GM19452 (cell line): ENCODE measurements around the gene MAGEC2.

Experiments used
- ATAC-seq: cut with Tn5 transposase; IDR thresholded peaks from one replicate; pipeline ENCODE4 v1.9.1; 2021; ENCODE audit not compliant: unreplicated experiment

Gene MAGEC2, protein sequence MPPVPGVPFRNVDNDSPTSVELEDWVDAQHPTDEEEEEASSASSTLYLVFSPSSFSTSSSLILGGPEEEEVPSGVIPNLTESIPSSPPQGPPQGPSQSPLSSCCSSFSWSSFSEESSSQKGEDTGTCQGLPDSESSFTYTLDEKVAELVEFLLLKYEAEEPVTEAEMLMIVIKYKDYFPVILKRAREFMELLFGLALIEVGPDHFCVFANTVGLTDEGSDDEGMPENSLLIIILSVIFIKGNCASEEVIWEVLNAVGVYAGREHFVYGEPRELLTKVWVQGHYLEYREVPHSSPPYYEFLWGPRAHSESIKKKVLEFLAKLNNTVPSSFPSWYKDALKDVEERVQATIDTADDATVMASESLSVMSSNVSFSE

DNA sequence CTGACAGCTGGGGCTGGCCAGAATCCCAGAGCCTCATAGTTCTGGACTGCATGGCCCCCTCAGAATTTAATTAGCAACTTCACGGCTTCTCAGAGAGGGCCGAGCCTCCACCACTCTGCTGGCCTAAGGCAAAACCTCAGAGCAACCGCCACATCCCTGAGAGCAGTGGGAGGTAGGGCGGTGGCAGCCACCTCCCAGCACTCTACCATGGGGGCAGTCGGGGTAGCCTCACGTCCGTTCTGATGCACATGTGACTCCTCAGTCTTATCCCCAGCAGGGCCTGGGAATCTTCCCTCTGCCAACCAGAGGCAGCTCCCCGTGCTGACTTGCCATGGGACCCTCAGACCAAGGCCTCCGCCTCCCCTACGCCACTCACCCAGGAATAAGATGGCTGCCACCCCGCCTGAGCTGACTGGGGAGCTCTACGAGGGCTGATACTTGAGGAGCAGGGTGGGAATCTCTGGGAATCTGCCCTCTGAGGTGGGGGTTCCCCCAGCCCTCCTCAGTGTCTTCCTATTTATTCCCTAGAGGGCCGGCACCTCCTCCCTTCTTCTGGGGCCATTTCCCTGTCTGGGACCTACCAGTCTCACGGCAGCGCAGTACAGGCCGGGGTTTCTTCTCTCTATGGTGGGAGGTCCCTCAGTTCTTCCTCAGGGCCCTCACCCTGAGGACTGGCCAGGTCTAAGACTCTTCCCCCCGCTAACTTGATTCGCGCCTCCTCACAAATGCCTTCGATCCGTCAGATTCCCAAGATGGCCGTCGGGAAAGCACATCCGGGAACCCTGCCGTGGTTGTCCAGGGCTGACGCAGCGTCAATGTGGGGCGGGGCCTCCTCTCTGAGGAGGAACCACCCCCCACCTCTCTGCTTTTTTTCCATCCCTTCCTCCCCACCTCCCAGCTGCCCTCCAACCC lies at the start of gene MAGEC2:
TSS of gene MAGEC2 (minus strand) at position 769 of the 912 bp plus-strand sequence. CDS start 1,303 bp downstream, outside the sequence.
- ATAC-seq = no peak

DNA sequence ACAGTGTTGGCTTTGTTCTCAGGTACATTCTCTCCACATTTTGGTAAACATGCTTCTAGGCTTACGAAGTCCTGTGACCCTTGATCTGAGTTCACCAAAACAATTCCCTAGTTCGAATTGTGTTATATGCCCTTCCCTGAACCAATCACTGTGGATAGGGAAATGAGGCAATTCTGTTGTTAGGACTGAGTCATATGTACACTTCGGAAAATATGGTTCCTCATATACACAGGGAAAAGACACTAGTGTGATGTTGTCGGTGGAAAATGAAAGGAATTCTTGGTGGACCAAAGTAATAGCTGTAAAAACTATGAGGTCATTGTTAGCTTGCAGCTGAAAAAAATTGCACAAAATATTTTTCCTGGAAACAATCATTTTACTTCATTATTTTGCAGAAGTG lies 46.6 kb upstream of the MAGEC2 start:
- no peak for ATAC-seq

DNA sequence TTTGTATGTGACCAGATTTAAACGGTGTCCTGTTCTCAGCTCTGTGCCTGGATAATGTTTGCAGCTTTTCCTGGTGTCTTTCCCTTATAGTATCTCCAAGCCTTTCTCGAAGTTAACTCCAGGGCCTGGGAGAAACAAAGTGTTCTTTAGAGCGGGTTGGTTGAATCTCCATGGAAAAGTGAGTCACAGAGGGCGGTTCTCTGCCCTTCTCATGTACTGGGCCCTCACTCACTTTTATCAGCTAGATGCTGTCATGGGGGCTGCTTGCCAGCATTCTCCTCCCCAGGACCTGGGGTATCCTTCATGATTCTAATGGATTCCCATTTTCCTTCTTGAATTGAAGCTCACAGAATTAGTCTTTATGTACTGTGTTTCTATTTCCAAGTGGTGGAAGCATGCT lies 46.1 kb upstream of the MAGEC2 start:
- ATAC-seq = no peak

DNA sequence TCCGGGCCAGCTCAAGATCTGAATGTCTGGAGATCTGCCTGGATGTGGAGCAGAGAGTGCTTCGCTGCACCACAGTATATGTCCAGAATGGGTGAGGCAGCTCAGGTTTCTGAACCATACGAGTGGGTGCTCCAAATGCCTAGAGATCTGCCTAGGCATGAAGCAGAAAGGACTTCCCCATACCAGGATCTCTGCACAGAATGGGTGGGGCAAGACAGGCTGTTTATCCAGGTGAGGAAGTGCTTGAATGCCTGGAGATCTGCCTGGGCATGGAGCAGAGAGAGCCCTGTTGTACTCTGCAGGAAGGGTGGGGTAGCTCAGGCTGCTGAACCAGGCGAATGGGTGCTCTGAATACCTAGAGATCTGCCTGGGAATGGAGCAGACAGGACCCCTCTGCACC lies 45.4 kb upstream of the MAGEC2 start:
- no peak for ATAC-seq

DNA sequence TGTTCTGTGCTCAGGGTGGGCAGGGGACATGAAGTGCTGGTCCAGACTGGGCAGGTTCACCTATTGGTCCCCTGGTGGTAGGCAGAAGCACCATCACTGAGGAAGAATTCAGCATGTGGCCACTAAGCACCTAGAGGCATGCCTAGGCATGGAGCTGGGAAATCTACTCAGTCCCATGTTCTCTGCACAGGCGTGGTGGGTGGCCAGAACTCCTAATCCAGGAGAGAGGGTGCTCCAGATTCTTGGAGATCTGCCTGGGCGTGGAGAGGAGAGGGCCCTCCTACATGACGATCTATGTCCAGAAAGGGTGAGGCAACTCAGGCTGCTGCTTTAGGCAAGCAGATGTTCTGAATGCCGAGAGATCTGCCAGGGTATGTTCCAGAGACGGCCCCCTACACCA lies 44.6 kb upstream of the MAGEC2 start:
- no peak for ATAC-seq

DNA sequence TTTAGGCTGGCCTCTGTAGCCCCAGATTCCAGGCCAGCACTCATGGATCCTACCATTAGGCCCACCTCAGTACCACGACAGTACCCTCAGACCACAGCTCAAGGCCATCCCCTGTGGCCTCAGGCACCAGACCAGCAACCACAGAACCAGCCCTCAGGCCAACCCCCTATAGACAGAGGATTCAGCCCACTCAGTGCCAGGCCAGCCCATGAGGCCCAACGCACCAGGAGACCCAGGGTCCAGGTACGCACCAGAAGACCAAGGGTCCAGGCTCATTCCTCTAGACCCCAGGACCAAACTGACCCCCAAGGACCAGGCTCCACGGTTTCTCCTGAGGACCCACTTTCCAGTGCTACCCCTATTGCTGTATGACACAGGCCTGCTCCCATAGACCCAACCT lies 39.5 kb upstream of the MAGEC2 start:
- ATAC-seq = no peak

DNA sequence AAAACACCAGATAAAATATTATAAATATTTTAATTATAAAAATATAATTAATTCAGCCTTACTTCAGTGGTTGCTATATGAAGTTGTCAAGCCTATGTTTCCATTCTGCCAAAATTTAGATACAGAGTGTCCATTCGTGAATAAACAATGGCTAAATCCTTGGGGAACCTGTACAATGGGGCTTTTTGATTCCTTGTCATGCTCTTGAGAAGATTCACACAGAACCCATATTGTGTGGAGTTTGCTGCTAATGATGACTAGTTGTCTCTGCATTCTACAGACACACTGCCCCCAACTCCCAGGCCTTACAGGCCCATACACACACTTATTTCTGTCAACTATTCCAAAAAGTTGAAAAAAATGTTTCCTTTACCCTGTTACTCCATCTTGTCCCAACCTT lies 33.4 kb upstream of the MAGEC2 start:
- no peak for ATAC-seq

DNA sequence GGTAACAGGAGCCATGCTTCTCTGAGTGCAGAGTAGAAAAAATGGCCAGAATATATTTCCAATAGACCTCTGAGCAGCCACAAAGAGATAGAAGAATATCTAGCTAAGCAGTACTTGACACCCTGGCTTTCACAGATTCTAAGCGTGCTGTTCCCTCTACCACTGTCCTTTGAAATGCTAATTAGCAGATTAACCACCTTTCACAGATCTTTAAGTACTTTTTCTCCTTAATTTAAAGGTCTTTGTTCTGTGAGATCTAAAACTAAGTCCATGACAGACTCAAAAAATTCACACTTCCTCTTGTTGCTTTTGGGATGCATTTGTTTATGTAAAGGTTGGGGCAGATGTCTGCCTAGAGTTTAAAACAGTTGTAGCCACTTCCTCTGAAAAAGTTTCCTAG lies 28.3 kb upstream of the MAGEC2 start:
- no peak for ATAC-seq

DNA sequence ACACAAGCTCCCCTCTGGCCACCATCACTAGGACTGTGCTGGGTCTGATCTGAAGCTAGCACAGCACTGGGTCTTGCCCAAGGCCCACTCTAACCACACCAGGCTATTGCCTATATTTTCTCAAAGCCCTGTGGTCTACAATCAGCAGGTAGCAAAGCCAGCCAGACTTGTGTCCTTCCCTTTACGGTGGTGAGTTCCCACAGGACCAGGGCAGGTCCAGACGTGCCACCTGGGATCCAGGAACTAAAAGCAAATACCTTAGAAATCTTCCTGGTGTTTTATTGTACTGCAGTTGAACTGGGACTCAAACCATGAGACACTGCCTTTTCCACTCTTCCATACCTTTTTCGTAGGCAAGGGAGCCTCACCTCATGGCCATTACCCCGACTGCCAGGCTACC lies 9.0 kb upstream of the MAGEC2 start:
- no peak for ATAC-seq

DNA sequence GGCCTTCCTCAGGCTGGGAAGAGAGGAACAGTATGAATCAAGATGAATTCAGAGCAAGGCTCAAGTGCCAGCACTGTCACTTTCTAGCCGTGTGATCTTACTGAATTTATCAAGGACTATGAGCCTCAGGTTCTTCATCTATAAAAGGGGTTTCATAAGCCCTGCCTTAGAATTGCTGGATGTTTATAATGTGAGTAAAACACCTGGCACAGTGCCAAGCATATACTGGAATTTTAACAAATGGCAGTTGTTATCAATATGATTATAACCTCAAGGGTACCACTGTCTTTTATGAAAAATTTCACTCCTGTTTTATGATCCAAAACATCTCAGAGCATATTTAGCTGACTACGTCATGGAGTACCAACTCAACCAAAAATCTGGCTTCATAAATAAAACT lies 4.0 kb downstream of the MAGEC2 start:
- ATAC-seq = no peak

DNA sequence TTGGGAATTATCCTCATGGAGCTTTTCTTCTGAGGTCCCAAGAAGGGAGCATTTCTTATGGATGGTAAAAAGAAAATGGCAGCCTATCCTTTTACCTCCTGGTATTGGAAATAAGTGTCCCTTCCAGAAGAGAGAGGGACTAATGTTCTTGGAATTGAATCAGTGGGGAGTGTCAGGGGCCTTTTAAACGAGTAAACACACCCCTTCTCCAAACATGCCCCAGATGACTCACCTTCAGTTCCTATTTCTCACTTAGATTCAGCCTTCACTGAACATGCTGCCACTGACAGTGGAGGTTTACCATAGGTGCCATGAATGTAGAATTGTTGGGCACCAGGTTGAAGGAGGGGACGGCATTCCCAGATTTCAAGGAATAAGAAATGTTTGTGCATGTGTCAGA lies 19.0 kb downstream of the MAGEC2 start:
- ATAC-seq = no peak

DNA sequence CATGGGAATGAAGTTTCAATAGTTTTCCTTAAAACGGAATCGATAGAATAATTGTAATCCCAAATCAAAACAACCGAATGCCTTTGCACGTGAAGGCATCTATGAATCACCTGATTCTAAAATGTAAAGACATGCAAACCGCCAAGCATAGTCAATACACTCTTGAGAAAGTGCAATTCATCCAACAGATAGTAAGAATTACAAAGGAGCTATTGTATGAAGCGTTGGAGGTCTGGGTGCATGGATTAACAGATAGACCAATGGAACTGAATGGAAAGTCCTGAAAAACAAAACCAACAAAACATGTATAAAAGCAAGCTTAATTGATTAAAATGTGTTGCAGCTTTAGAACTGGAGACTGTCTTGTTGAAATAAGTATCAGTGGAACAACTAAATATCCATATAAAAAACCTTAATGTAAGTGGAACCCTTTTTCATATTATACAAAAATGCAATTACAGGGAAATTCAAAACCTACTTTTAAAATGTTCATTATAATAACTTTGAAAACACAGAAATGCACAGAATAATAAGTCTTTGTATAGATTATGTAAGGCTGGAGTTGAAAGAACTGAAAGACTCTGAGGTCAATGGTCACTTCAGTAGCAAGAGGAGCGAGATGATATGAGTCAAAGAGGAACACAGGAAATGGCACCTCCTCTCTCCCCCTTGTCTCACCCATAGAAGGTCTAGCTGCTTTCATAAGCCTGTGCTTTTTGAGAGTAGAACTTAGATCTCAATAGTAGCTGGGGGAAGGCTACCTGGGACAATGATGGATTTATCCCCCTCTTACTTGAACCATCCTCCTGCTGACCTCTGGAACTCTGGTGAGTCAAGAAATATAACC lies 20.1 kb downstream of the MAGEC2 start:
- ATAC-seq = no peak

DNA sequence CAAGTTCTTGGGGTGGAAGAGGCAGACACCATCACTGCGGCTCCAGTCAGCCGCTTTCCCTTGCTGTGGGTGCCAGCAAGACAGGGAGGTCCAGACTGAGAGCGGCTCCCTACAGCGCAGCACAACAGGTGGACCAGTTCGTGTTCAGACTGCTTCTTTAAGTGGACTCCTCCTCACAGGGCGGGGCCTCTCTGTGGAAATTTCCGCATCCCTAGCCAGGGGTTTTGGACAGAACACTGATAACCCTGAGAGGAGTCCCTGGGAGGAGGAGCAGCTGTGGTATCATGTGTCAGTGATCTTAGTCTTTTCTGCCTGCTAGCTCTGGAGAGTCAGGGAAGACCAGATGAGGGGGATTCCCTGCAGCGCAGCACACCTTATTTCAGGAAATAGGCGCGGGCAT lies 48.5 kb downstream of the MAGEC2 start:
- ATAC-seq = no peak
